Mammary epithelial cell (primary cell): ENCODE data around the gene PCBP3.

Experiments
- EZH2 ChIP-seq: IDR thresholded peaks from 2 replicates; pipeline ENCODE4 v1.6.1; 2012; ENCODE audit warnings: low read length, inconsistent platforms, borderline replicate concordance
- TF ChIP-seq, protein P1 (sequence below), 2 donors: IDR thresholded peaks in 1 of 2; conservative IDR thresholded peaks in 1 of 2; 2 replicates each; pipeline ENCODE4 v1.5.1; 2011 to 2012; ENCODE audit warnings: inconsistent platforms in 2 of 2, low read length in 2 of 2, mild to moderate bottlenecking in 2 of 2, control low read depth in 1 of 2, low read depth in 1 of 2; ENCODE audit not compliant: insufficient read depth in 1 of 2; ENCODE audit errors: extremely low read depth in 1 of 2

DNA sequence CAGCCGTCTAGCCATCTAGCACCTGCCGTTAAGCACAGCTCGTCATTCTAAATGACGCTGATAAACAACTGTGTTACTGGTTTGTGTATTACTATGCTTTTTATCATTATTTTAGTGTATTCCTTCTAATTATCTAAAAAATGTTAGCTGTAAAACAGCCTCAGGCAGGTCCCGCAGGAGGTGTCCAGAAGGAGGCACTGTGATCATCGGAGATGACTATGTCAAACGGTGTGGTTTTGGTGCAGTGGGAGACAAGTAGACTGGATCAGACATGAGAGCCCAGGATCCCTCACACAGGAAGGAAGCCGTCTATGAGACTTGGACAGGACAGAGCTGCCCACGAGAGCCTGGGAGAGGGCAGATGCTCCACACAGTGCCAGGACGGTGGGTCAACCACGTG lies 282.8 kb downstream of the PCBP3 start:
- TF ChIP-seq, protein P1, sequence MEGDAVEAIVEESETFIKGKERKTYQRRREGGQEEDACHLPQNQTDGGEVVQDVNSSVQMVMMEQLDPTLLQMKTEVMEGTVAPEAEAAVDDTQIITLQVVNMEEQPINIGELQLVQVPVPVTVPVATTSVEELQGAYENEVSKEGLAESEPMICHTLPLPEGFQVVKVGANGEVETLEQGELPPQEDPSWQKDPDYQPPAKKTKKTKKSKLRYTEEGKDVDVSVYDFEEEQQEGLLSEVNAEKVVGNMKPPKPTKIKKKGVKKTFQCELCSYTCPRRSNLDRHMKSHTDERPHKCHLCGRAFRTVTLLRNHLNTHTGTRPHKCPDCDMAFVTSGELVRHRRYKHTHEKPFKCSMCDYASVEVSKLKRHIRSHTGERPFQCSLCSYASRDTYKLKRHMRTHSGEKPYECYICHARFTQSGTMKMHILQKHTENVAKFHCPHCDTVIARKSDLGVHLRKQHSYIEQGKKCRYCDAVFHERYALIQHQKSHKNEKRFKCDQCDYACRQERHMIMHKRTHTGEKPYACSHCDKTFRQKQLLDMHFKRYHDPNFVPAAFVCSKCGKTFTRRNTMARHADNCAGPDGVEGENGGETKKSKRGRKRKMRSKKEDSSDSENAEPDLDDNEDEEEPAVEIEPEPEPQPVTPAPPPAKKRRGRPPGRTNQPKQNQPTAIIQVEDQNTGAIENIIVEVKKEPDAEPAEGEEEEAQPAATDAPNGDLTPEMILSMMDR (conservative IDR thresholded peaks at IDR 0.05 in 1 of 2, IDR thresholded peaks at IDR 0.05 in 1 of 2; ENCODE audit: extremely low read depth in 1 of 2, insufficient read depth in 1 of 2, low read depth in 1 of 2, low read length in 2 of 2): no peak
- TF ChIP-seq EZH2: no peak
